ENCODE data around the gene DMPK. TPM values are rescaled to one million over a fixed set of nuclear protein-coding genes. Genes with fewer than 3 reads are reported as not detected.

Gene DMPK
- total RNA-seq, 1 experiment from 2014 or later = 28.1 TPM

GRCh38 chr19:45767410-45767880, 14.8 kb downstream of the DMPK start:
- H3K9me3 ChIP-seq = no peaks in the 10 kb centered on the region
- H3K4me3 ChIP-seq (ENCODE audit: low read depth, low read length) = peak overlapping the region; percentile 68
- no peaks in the 10 kb centered on the region for H3K27me3 ChIP-seq (replicated peaks; ENCODE audit: control insufficient read depth, insufficient read depth, low read length)
- DNase-seq = peak; percentile 72 to 74
- CTCF ChIA-PET = interaction anchor here (0.6 to 1.3 kb wide), 5 partner anchors 13 to 115 kb away, joined by 3 to 9 read pairs (median 3); partner anchors contain the start of gene QPCTL
- Mint-ChIP-seq H3K36me3 (ENCODE audit: insufficient read depth, unreplicated experiment) (peaks cover 52% of the 10 kb centered on the region), H3K27me3 (ENCODE audit: insufficient read depth, unreplicated experiment) (no peaks in the 10 kb centered on the region), H3K27ac (ENCODE audit: unreplicated experiment) (peak overlapping the region; percentile 79), H3K4me3 (ENCODE audit: unreplicated experiment) (peak overlapping the region; percentile 97), H3K4me1 (ENCODE audit: low read depth, unreplicated experiment) (peaks cover 14% of the 10 kb centered on the region), H3K9me3 (ENCODE audit: unreplicated experiment) (no peaks in the 10 kb centered on the region)
- BruUV-seq (replicated peaks) = no TSS peak
- no peaks in the 10 kb centered on the region for H3K36me3 ChIP-seq (ENCODE audit: control insufficient read depth, insufficient read depth, low read length)
- no peak for TF ChIP-seq CTCF (IDR thresholded peaks at IDR 0.05; ENCODE audit: insufficient read depth in 1 of 2, low read depth in 1 of 2, low read length in 1 of 2, severe bottlenecking in 1 of 2, unreplicated experiment in 1 of 2)
- intact Hi-C loops (cut with micrococcal nuclease; ENCODE audit: unreplicated experiment) = no loop called here
- H3K4me1 ChIP-seq = peaks cover 6% of the 10 kb centered on the region
- POLR2A ChIA-PET = interaction anchor here (0.6 to 3.7 kb wide), 6 partner anchors 37 to 119 kb away, joined by 3 to 64 read pairs (median 14); partner anchors contain the start of genes FBXO46, IRF2BP1, QPCTL and SNRPD2

GRCh38 chr19:45766869-45767346, 15.4 kb downstream of the DMPK start:
- Histone ChIP-seq H3K27me3 (replicated peaks; ENCODE audit: control insufficient read depth, insufficient read depth, low read length) (no peaks in the 10 kb centered on the region), H3K9me3 (no peaks in the 10 kb centered on the region), H3K4me3 (ENCODE audit: low read depth, low read length) (peak overlapping the region; percentile 68), H3K4me1 (peaks cover 6% of the 10 kb centered on the region), H3K36me3 (ENCODE audit: control insufficient read depth, insufficient read depth, low read length) (no peaks in the 10 kb centered on the region)
- intact Hi-C loops (cut with micrococcal nuclease; ENCODE audit: unreplicated experiment) = no loop called here
- POLR2A ChIA-PET = interaction anchor here (0.6 to 3.6 kb wide), 2 partner anchors 49 to 119 kb away, joined by 4 to 64 read pairs; partner anchors contain the start of gene IRF2BP1
- Mint-ChIP-seq H3K4me1 (ENCODE audit: low read depth, unreplicated experiment) (peaks cover 14% of the 10 kb centered on the region), H3K9me3 (ENCODE audit: unreplicated experiment) (no peaks in the 10 kb centered on the region), H3K27ac (ENCODE audit: unreplicated experiment) (peak overlapping the region; percentile 79), H3K36me3 (ENCODE audit: insufficient read depth, unreplicated experiment) (peaks cover 47% of the 10 kb centered on the region), H3K4me3 (ENCODE audit: unreplicated experiment) (peak overlapping the region; percentile 97), H3K27me3 (ENCODE audit: insufficient read depth, unreplicated experiment) (no peaks in the 10 kb centered on the region)
- CTCF ChIA-PET = interaction anchor here (0.6 to 1.3 kb wide), 4 partner anchors 13 to 86 kb away, joined by 3 to 9 read pairs (median 6); partner anchors contain the start of gene QPCTL
- no peak for DNase-seq
- TF ChIP-seq CTCF (IDR thresholded peaks at IDR 0.05; ENCODE audit: insufficient read depth in 1 of 2, low read depth in 1 of 2, low read length in 1 of 2, severe bottlenecking in 1 of 2, unreplicated experiment in 1 of 2) = no peak
- BruUV-seq (replicated peaks) = no TSS peak

GRCh38 chr19:45766296-45766868, 15.9 kb downstream of the DMPK start:
- no TSS peak for BruUV-seq (replicated peaks)
- CTCF ChIA-PET = interaction anchor here (0.6 kb wide), 1 partner anchor 85 kb away, joined by 5 read pairs; no protein-coding TSS in a partner anchor
- peaks cover 42% of the 10 kb centered on the region for H3K36me3 Mint-ChIP-seq (ENCODE audit: insufficient read depth, unreplicated experiment)

More at GRCh38 chr19:45766296-45766868, 15.9 kb downstream of the DMPK start:
- Histone ChIP-seq H3K4me3 (ENCODE audit: low read depth, low read length) (no peak overlapping the region; the same call in 1 of the 2 replicates), H3K9me3 (no peaks in the 10 kb centered on the region), H3K36me3 (ENCODE audit: control insufficient read depth, insufficient read depth, low read length) (no peaks in the 10 kb centered on the region), H3K4me1 (peaks cover 6% of the 10 kb centered on the region), H3K27me3 (replicated peaks; ENCODE audit: control insufficient read depth, insufficient read depth, low read length) (no peaks in the 10 kb centered on the region)
- Mint-ChIP-seq H3K4me1 (ENCODE audit: low read depth, unreplicated experiment) (peaks cover 14% of the 10 kb centered on the region), H3K27ac (ENCODE audit: unreplicated experiment) (no peak overlapping the region), H3K4me3 (ENCODE audit: unreplicated experiment) (peak overlapping the region; percentile 97), H3K27me3 (ENCODE audit: insufficient read depth, unreplicated experiment) (no peaks in the 10 kb centered on the region), H3K9me3 (ENCODE audit: unreplicated experiment) (no peaks in the 10 kb centered on the region)
- no peak for TF ChIP-seq CTCF (IDR thresholded peaks at IDR 0.05; ENCODE audit: insufficient read depth in 1 of 2, low read depth in 1 of 2, low read length in 1 of 2, severe bottlenecking in 1 of 2, unreplicated experiment in 1 of 2)
- POLR2A ChIA-PET = no interaction called here
- intact Hi-C loops (cut with micrococcal nuclease; ENCODE audit: unreplicated experiment) = no loop called here
- DNase-seq = no peak

Data from Caco-2 (cell line).